Activated CD8-positive, alpha-beta T cell treated with anti-CD3 and anti-CD28 coated beads for 36 hours (primary cell): Measurements from ENCODE around the gene FBN2. TPM values are rescaled to one million over a fixed set of nuclear protein-coding genes. Genes with fewer than 3 reads are reported as not detected.

Experiments
- ATAC-seq: fragments of 200-7000 bp; cut with Tn5 transposase; one replicate; pipeline ENCODE4 v1.10.0; 2021; ENCODE audit warnings: mild to moderate bottlenecking, moderate library complexity
- CTCF ChIA-PET: fragments of 350-600 bp; sonication (Branson Sonifier 250); formaldehyde crosslinking; loops from one replicate; lab custom pipeline; 2021; ENCODE audit warnings: antibody characterized with exemption; lab: Charles Lee
- POLR2A ChIA-PET: fragments of 350-600 bp; sonication (Branson Sonifier 250); formaldehyde crosslinking; loops from one replicate; lab custom pipeline; 2021; ENCODE audit warnings: antibody characterized with exemption; lab: Charles Lee
- DNase-seq: peaks from one replicate; pipeline ENCODE4 v3.0.0-alpha.2; 2020
- H3K27ac Mint-ChIP-seq: one replicate; pipeline ENCODE4 v1.8.0; 2021; ENCODE audit warnings: mild to moderate bottlenecking, mixed read lengths
- H3K27me3 Mint-ChIP-seq: one replicate; pipeline ENCODE4 v1.8.0; 2021; ENCODE audit warnings: mixed read lengths
- H3K36me3 Mint-ChIP-seq: one replicate; pipeline ENCODE4 v1.8.0; 2021; ENCODE audit warnings: low read depth, mixed read lengths
- H3K4me1 Mint-ChIP-seq: one replicate; pipeline ENCODE4 v1.8.0; 2021; ENCODE audit warnings: low read depth, mixed read lengths
- H3K4me3 Mint-ChIP-seq: one replicate; pipeline ENCODE4 v1.8.0; 2021; ENCODE audit warnings: mild to moderate bottlenecking, moderate library complexity, mixed read lengths
- H3K9me3 Mint-ChIP-seq: one replicate; pipeline ENCODE4 v1.8.0; 2021; ENCODE audit warnings: mixed read lengths
- intact Hi-C: fragments of 100-400 bp; cut with micrococcal nuclease; formaldehyde crosslinking; loops from one replicate; pipeline ENCODE4 v1.10.0; 2022
- total RNA-seq, 2 experiments: library from RNA; stranded (reverse); gene quantifications; one replicate each; pipeline ENCODE4 v1.2.3, GENCODE V29; 2021
- TF ChIP-seq, protein P1 (sequence below): fragments of 200-600 bp; IDR thresholded peaks from one replicate; pipeline ENCODE4 v1.8.0; 2022; ENCODE audit warnings: antibody characterized with exemption, mild to moderate bottlenecking

FBN2 gene
- total RNA-seq, 2 experiments from 2014 or later, result not detected

DNA sequence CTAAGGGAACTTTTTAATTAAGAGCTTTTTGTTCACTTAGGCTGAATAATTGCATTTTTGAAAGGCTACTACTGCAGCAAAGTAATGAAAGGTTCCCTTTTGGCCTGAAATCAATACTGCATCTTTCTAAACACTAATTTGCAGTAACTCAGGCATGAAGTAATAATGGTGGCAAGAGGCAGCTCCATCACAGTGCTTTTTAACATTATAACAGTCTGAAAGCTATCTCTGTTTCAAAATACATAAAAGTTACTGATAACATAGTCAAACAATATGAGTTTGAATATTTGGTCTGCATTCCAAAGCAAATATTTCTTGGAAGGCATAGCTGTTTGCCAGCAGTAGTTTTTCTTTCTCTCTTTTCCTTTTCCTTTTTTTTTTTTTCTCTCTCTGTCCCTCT, 113.4 kb downstream of the FBN2 start:
- no peak overlapping the region for H3K27ac Mint-ChIP-seq
- no peaks in the 10 kb centered on the region for H3K27me3 Mint-ChIP-seq
- no peak for ATAC-seq
- no peak overlapping the region for H3K4me3 Mint-ChIP-seq
- CTCF ChIA-PET, result no interaction called here
- no peaks in the 10 kb centered on the region for H3K9me3 Mint-ChIP-seq
- no peaks in the 10 kb centered on the region for H3K36me3 Mint-ChIP-seq
- intact Hi-C loops, result no loop called here
- H3K4me1 Mint-ChIP-seq, result no peaks in the 10 kb centered on the region
- no peak for DNase-seq
- POLR2A ChIA-PET, result no interaction called here
- TF ChIP-seq, protein P1, sequence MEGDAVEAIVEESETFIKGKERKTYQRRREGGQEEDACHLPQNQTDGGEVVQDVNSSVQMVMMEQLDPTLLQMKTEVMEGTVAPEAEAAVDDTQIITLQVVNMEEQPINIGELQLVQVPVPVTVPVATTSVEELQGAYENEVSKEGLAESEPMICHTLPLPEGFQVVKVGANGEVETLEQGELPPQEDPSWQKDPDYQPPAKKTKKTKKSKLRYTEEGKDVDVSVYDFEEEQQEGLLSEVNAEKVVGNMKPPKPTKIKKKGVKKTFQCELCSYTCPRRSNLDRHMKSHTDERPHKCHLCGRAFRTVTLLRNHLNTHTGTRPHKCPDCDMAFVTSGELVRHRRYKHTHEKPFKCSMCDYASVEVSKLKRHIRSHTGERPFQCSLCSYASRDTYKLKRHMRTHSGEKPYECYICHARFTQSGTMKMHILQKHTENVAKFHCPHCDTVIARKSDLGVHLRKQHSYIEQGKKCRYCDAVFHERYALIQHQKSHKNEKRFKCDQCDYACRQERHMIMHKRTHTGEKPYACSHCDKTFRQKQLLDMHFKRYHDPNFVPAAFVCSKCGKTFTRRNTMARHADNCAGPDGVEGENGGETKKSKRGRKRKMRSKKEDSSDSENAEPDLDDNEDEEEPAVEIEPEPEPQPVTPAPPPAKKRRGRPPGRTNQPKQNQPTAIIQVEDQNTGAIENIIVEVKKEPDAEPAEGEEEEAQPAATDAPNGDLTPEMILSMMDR, result no peak

GRCh38 chr5:128422612-128423011, 115.4 kb downstream of the FBN2 start:
- ChIA-PET CTCF (no interaction called here), POLR2A (no interaction called here)
- intact Hi-C loops, result no loop called here
- Mint-ChIP-seq H3K9me3 (no peaks in the 10 kb centered on the region), H3K4me1 (no peaks in the 10 kb centered on the region), H3K27ac (no peak overlapping the region), H3K36me3 (no peaks in the 10 kb centered on the region), H3K4me3 (no peak overlapping the region), H3K27me3 (no peaks in the 10 kb centered on the region)
- ATAC-seq (no peak), DNase-seq (no peak)
- TF ChIP-seq, protein P1, result no peak

DNA sequence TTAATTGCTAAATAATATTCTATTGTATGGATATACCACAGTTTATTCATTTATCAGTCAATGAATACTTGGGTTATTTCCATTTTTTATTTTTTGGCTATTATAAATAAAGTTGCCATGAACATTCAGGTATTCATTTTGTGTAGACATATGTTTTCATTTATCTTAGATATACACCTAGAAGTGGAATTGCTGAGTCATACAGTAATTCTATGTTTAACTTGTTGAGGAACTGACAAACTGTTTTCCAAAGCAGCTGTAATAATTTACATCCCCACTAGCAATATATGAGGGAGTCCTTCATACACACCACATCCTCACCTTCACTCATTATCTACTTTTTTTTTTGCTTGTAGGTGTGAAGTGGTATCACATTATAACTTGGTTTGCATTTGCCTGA, 123.6 kb downstream of the FBN2 start:
- peaks cover 5% of the 10 kb centered on the region for H3K9me3 Mint-ChIP-seq
- DNase-seq (no peak), ATAC-seq (no peak)
- H3K27me3 Mint-ChIP-seq, result no peaks in the 10 kb centered on the region
- H3K4me1 Mint-ChIP-seq, result no peaks in the 10 kb centered on the region
- TF ChIP-seq, protein P1, result no peak
- intact Hi-C loops, result no loop called here
- H3K36me3 Mint-ChIP-seq, result no peaks in the 10 kb centered on the region
- no peak overlapping the region for H3K4me3 Mint-ChIP-seq
- H3K27ac Mint-ChIP-seq, result no peak overlapping the region
- POLR2A ChIA-PET, result no interaction called here
- CTCF ChIA-PET, result no interaction called here

DNA sequence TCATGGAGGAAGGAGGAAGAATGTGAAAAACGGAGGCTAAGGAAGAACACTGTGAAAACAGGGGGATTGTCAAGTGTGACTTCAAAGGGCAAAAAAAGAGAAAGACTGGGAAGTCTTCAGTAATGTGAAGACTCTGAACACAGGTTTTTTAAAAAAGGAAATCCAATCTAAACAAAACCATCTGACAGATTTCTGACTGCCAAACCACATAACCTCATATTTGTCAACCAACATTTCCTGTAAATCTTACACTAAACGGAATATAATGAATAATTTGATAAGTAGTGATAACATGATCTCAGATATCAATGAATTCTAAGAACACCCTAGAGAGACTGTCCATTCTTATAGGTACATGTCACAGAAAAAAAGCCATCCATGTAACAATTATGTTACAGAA, 124.7 kb downstream of the FBN2 start:
- ChIA-PET POLR2A (no interaction called here), CTCF (interaction anchor here (0.8 kb wide), 1 partner anchor 8 kb away, joined by 3 read pairs; no protein-coding TSS in a partner anchor)
- H3K36me3 Mint-ChIP-seq, result no peaks in the 10 kb centered on the region

DNA sequence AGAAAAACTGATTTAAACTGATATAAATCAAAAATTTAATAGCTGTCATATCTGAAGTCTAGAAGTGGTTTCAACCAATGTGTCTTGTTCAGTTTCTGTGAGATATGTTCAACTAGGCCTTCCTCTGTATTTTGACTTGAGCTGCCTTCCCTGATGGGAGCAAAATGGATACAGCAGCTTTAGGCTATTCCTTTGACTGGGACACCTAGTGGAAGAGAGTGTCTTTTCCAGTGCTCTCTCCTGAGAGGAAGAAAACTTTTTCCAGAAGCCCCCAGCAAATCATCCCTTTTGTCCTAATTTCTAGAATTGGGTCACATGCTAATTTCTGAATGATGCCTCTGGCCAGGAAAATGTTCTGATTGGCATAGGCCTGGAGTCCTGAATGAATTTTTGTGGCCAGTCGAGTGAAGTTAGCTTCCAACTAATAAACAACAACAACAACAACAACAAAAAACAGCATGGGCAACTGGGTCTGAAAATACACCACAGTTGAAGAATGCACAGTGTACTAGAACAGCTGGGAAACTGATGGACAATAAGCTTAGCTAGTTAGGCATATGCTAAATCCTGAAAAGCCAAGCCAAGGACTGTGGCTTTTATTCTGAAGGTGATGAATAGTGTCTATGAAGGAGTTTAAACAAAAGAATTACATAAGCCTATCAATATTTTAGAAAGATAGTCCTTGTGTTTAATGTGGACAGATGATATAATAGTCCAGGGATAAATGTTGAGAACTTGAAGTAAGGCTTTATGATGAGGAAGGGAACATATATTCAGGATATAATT, 125.7 kb downstream of the FBN2 start:
- Mint-ChIP-seq H3K9me3 (peaks cover 5% of the 10 kb centered on the region), H3K36me3 (no peaks in the 10 kb centered on the region), H3K4me1 (no peaks in the 10 kb centered on the region), H3K27ac (no peak overlapping the region), H3K4me3 (no peak overlapping the region), H3K27me3 (no peaks in the 10 kb centered on the region)
- DNase-seq (no peak), ATAC-seq (no peak)
- POLR2A ChIA-PET, result no interaction called here
- CTCF ChIA-PET, result no interaction called here
- intact Hi-C loops, result no loop called here
- TF ChIP-seq, protein P1, result no peak

More for the DNA sequence above, 124.7 kb downstream of the FBN2 start:
- Mint-ChIP-seq H3K27ac (no peak overlapping the region), H3K27me3 (no peaks in the 10 kb centered on the region), H3K4me3 (no peak overlapping the region), H3K9me3 (peaks cover 5% of the 10 kb centered on the region), H3K4me1 (no peaks in the 10 kb centered on the region)
- intact Hi-C loops, result no loop called here
- TF ChIP-seq, protein P1, result no peak
- no peak for ATAC-seq
- no peak for DNase-seq
